IMR-90 (cell line): ENCODE data around the gene ZNF530. TPM values are rescaled to one million over a fixed set of nuclear protein-coding genes. Genes with fewer than 3 reads are reported as not detected.

Experiments
- ATAC-seq: fragments of 200-7000 bp; cut with Tn5 transposase; 2 replicates; pipeline ENCODE4 v1.9.1; 2020; ENCODE audit warnings: low read depth, mild to moderate bottlenecking, moderate library complexity
- BruUV-seq: library from RNA; stranded (reverse); fragments of 400-500 nt; replicated peaks from 2 replicates; lab custom pipeline; 2021; lab: Mats Ljungman, UMichigan
- CTCF ChIA-PET: fragments of 300-600 bp; formaldehyde crosslinking; extraction: SDS; loops from one replicate; lab custom pipeline; 2021; ENCODE audit warnings: antibody characterized with exemption; lab: Yijun Ruan, JAX
- POLR2A ChIA-PET: fragments of 300-600 bp; sonication (Branson Sonifier 250); formaldehyde crosslinking; loops from one replicate; lab custom pipeline; 2022; ENCODE audit warnings: antibody characterized with exemption; ENCODE audit not compliant: unreplicated experiment; lab: Charles Lee
- DNase-seq: peaks from one replicate; pipeline ENCODE4 v3.0.0; 2013
- H2AFZ ChIP-seq: replicated peaks from 2 replicates; pipeline ENCODE3; 2013; ENCODE audit warnings: low read length, mild to moderate bottlenecking; ENCODE audit not compliant: poor library complexity
- H2AK5ac ChIP-seq: 2 replicates; pipeline ENCODE4 v1.6.1; 2013; ENCODE audit warnings: low read depth, low read length, inconsistent platforms
- H2AK9ac ChIP-seq: replicated peaks from 2 replicates; pipeline ENCODE3; 2013; ENCODE audit warnings: mild to moderate bottlenecking, low read depth, low read length, moderate library complexity; ENCODE audit not compliant: poor library complexity
- H2BK120ac ChIP-seq: 2 replicates; pipeline ENCODE4 v1.6.1; 2013; ENCODE audit warnings: low read depth, low read length, inconsistent platforms
- H2BK15ac ChIP-seq: 3 replicates; pipeline ENCODE4 v1.6.1; 2013; ENCODE audit warnings: low read depth, low read length, inconsistent platforms
- H2BK20ac ChIP-seq: 2 replicates; pipeline ENCODE4 v1.6.1; 2013; ENCODE audit warnings: low read depth, mild to moderate bottlenecking, inconsistent platforms, low read length, moderate library complexity
- H2BK5ac ChIP-seq: 2 replicates; pipeline ENCODE4 v1.6.1; 2013; ENCODE audit warnings: mild to moderate bottlenecking, low read depth, low read length, inconsistent platforms; ENCODE audit not compliant: poor library complexity, severe bottlenecking
- H3K14ac ChIP-seq: replicated peaks from 2 replicates; pipeline ENCODE4 v1.6.1; 2013; ENCODE audit warnings: low read depth, low read length, inconsistent platforms
- H3K18ac ChIP-seq: 2 replicates; pipeline ENCODE4 v1.6.1; 2013; ENCODE audit warnings: low read depth, low read length, control low read depth
- H3K23ac ChIP-seq: 2 replicates; pipeline ENCODE4 v1.6.1; 2013; ENCODE audit warnings: low read depth, low read length, inconsistent platforms
- H3K27ac ChIP-seq: 2 replicates; pipeline ENCODE4 v1.5.1; 2013; ENCODE audit warnings: mild to moderate bottlenecking, control low read depth, low read length; ENCODE audit not compliant: insufficient read depth
- H3K27me3 ChIP-seq: 2 replicates; pipeline ENCODE4 v1.6.1; 2013; ENCODE audit warnings: low read length; ENCODE audit not compliant: control insufficient read depth, insufficient read depth
- H3K36me3 ChIP-seq: 2 replicates; pipeline ENCODE4 v1.6.1; 2013; ENCODE audit warnings: low read length, mixed read lengths; ENCODE audit not compliant: control insufficient read depth, insufficient read depth
- H3K4ac ChIP-seq: 2 replicates; pipeline ENCODE4 v1.6.1; 2013; ENCODE audit warnings: low read depth, low read length, inconsistent platforms
- H3K4me1 ChIP-seq: 2 replicates; pipeline ENCODE4 v1.6.1; 2013; ENCODE audit warnings: low read length, mixed read lengths; ENCODE audit not compliant: control insufficient read depth, insufficient read depth
- H3K4me2 ChIP-seq: 2 replicates; pipeline ENCODE4 v1.6.1; 2013; ENCODE audit warnings: low read depth, mild to moderate bottlenecking, control low read depth, low read length, moderate library complexity
- H3K4me3 ChIP-seq: 2 replicates; pipeline ENCODE4 v1.5.1; 2013; ENCODE audit warnings: low read depth, mild to moderate bottlenecking, control low read depth, low read length, moderate library complexity; ENCODE audit not compliant: insufficient read depth
- H3K56ac ChIP-seq: 2 replicates; pipeline ENCODE4 v1.6.1; 2013; ENCODE audit warnings: low read length, inconsistent platforms; ENCODE audit not compliant: insufficient read depth; ENCODE audit errors: extremely low read depth
- H3K79me1 ChIP-seq, 2 experiments: 2 replicates each; pipeline ENCODE4 v1.6.1; 2013; ENCODE audit warnings: low read length in 2 of 2, inconsistent platforms in 1 of 2, low read depth in 1 of 2
- H3K9ac ChIP-seq: 2 replicates; pipeline ENCODE4 v1.6.1; 2013; ENCODE audit warnings: low read depth, low read length, control low read depth
- H3K9me1 ChIP-seq: 2 replicates; pipeline ENCODE4 v1.6.1; 2013; ENCODE audit warnings: low read length, inconsistent platforms; ENCODE audit not compliant: insufficient read depth
- H3K9me3 ChIP-seq: 2 replicates; pipeline ENCODE4 v1.6.1; 2013; ENCODE audit warnings: low read length; ENCODE audit not compliant: control insufficient read depth, insufficient read depth
- H4K20me1 ChIP-seq: 2 replicates; pipeline ENCODE4 v1.6.1; 2013; ENCODE audit warnings: low read length, inconsistent platforms; ENCODE audit not compliant: insufficient read depth
- H4K5ac ChIP-seq: 2 replicates; pipeline ENCODE4 v1.6.1; 2013; ENCODE audit warnings: mild to moderate bottlenecking, low read depth, low read length, control low read depth
- H4K8ac ChIP-seq, 2 experiments: 2 replicates each; pipeline ENCODE4 v1.6.1; 2013; ENCODE audit warnings: low read depth in 2 of 2, low read length in 2 of 2, control low read depth in 1 of 2, inconsistent platforms in 1 of 2
- H4K91ac ChIP-seq: 2 replicates; pipeline ENCODE4 v1.6.1; 2013; ENCODE audit warnings: low read depth, low read length, inconsistent platforms; ENCODE audit not compliant: insufficient read depth
- BHLHE40 ChIP-seq: fragments of 150-350 bp; IDR thresholded peaks from 2 replicates; pipeline ENCODE4 v1.6.1; 2016; ENCODE audit warnings: mild to moderate bottlenecking, low read depth, low read length
- CEBPB ChIP-seq: IDR thresholded peaks from 2 replicates; pipeline ENCODE4 v1.6.1; 2012; ENCODE audit warnings: low read depth, low read length, improper control_type of control experiment
- CHD1 ChIP-seq: IDR thresholded peaks from 2 replicates; pipeline ENCODE4 v1.6.1; 2012; ENCODE audit warnings: low read depth, low read length, improper control_type of control experiment
- CTCF ChIP-seq: conservative IDR thresholded peaks from 2 replicates; pipeline ENCODE4 v1.5.1; 2012; ENCODE audit warnings: mild to moderate bottlenecking, low read depth, low read length, improper control_type of control experiment
- FOS ChIP-seq: fragments of 150-350 bp; IDR thresholded peaks from 2 replicates; pipeline ENCODE4 v1.6.1; 2016; ENCODE audit warnings: low read depth, low read length
- MAFK ChIP-seq: IDR thresholded peaks from 2 replicates; pipeline ENCODE4 v1.6.1; 2012; ENCODE audit warnings: low read depth, low read length, improper control_type of control experiment
- MAZ ChIP-seq: IDR thresholded peaks from 2 replicates; pipeline ENCODE4 v1.6.1; 2012; ENCODE audit warnings: low read depth, mild to moderate bottlenecking, low read length, improper control_type of control experiment, moderate library complexity, borderline replicate concordance
- MXI1 ChIP-seq: IDR thresholded peaks from 2 replicates; pipeline ENCODE4 v1.6.1; 2012; ENCODE audit warnings: low read depth, mild to moderate bottlenecking, low read length, moderate library complexity, borderline replicate concordance
- NFE2L2 ChIP-seq: fragments of 150-350 bp; IDR thresholded peaks from 2 replicates; pipeline ENCODE4 v1.6.1; 2016; ENCODE audit warnings: low read depth, mild to moderate bottlenecking, low read length
- POLR2A ChIP-seq: IDR thresholded peaks from 2 replicates; pipeline ENCODE4 v1.6.1; 2012; ENCODE audit warnings: mild to moderate bottlenecking, low read depth, low read length
- RAD21 ChIP-seq: IDR thresholded peaks from 2 replicates; pipeline ENCODE4 v1.6.1; 2012; ENCODE audit warnings: low read length, improper control_type of control experiment
- RFX5 ChIP-seq: IDR thresholded peaks from 2 replicates; pipeline ENCODE4 v1.8.0; 2012; ENCODE audit warnings: low read depth, mild to moderate bottlenecking, low read length, moderate library complexity
- SMC3 ChIP-seq: fragments of 150-350 bp; IDR thresholded peaks from 2 replicates; pipeline ENCODE4 v1.6.1; 2016; ENCODE audit warnings: low read depth, mild to moderate bottlenecking, antibody characterized with exemption, low read length, moderate library complexity
- USF2 ChIP-seq: fragments of 150-350 bp; IDR thresholded peaks from 2 replicates; pipeline ENCODE4 v1.6.1; 2017; ENCODE audit warnings: mild to moderate bottlenecking, antibody characterized with exemption, low read length, low read depth
- dilution Hi-C: fragments of 300-500 bp; cut with HindIII; formaldehyde crosslinking; loops from one replicate; pipeline ENCODE4 v1.14.3; 2018; ENCODE audit warnings: low sequenced_read_pairs; ENCODE audit not compliant: unreplicated experiment
- in situ Hi-C: fragments of 300-500 bp; cut with MboI; formaldehyde crosslinking; loops from 3 replicates; pipeline ENCODE4 v1.14.3; 2019; ENCODE audit warnings: low sequenced_read_pairs, inconsistent platforms, mixed read lengths
- intact Hi-C: fragments of 100-400 bp; cut with micrococcal nuclease; formaldehyde crosslinking; loops from 2 replicates; pipeline ENCODE4 v1.10.0; 2022
- polyA plus RNA-seq, 3 experiments: library from polyadenylated mRNA; depleted of rRNA; stranded (reverse); fragments of >200 nt; gene quantifications; 2 replicates each; pipeline ENCODE4 v1.2.3, GENCODE V29; 2012; ENCODE audit warnings: low replicate concordance in 1 of 3
- total RNA-seq: library from RNA; depleted of rRNA; stranded (reverse); fragments of >200 nt; gene quantifications from 2 replicates; pipeline ENCODE4 v1.2.3, GENCODE V29; 2012

Gene ZNF530
- total and polyA plus RNA-seq, 2 of the 4 experiments (the other 2 are of a cell fraction): 2.9 to 6.6 TPM

- Histone ChIP-seq H2AK9ac (no peak overlapping the region), H3K4me3 (no peak overlapping the region), H3K23ac (no peak overlapping the region), H2BK120ac (no peak overlapping the region), H3K14ac (no peak overlapping the region), H3K4me1 (no peaks in the 10 kb centered on the region), H4K20me1 (no peaks in the 10 kb centered on the region), H4K91ac (no peak overlapping the region), H3K9ac (no peak overlapping the region), H3K18ac (no peak overlapping the region), H3K4ac (no peak overlapping the region), H2BK15ac (no peak overlapping the region), H3K56ac (no peak overlapping the region), H3K27ac (no peak overlapping the region), H2AK5ac (no peak overlapping the region), H2BK5ac (no peak overlapping the region), H3K9me1 (no peaks in the 10 kb centered on the region), H2AFZ (no peak overlapping the region), H3K79me1 (peaks cover 32 to 42% of the 10 kb centered on the region in 2 experiments), H2BK20ac (no peak overlapping the region), H3K36me3 (peaks cover 56% of the 10 kb centered on the region), H3K27me3 (no peaks in the 10 kb centered on the region), H3K9me3 (peaks cover 70% of the 10 kb centered on the region), H3K4me2 (no peak overlapping the region), H4K5ac (no peak overlapping the region), H4K8ac (no peak overlapping the region)
- ChIA-PET POLR2A (no interaction called here), CTCF (no interaction called here)
- intact Hi-C loops: no loop called here
- no TSS peak for BruUV-seq
- dilution Hi-C loops: no loop called here
- ATAC-seq: no peak
- no peak for TF ChIP-seq USF2
- TF ChIP-seq MAFK: no peak
- TF ChIP-seq MAZ: no peak
- no peak for TF ChIP-seq CTCF
- TF ChIP-seq FOS: no peak
- TF ChIP-seq SMC3: no peak
- no peak for TF ChIP-seq BHLHE40
- TF ChIP-seq RAD21: no peak
- no peak for TF ChIP-seq RFX5
- no peak for TF ChIP-seq NFE2L2
- TF ChIP-seq MXI1: no peak
- TF ChIP-seq POLR2A: no peak
- no peak for TF ChIP-seq CHD1
- TF ChIP-seq CEBPB: no peak
- in situ Hi-C loops: no loop called here
- DNase-seq: no peak
Observed at GRCh38 chr19:57623091-57623490, 23.4 kb downstream of the ZNF530 start.
